ENCODE data around the gene SH3RF3. TPM values are rescaled to one million over a fixed set of nuclear protein-coding genes. Genes with fewer than 3 reads are reported as not detected.

The SH3RF3 gene
- total RNA-seq, 1 experiment from 2014 or later = 0.98 TPM

DNA sequence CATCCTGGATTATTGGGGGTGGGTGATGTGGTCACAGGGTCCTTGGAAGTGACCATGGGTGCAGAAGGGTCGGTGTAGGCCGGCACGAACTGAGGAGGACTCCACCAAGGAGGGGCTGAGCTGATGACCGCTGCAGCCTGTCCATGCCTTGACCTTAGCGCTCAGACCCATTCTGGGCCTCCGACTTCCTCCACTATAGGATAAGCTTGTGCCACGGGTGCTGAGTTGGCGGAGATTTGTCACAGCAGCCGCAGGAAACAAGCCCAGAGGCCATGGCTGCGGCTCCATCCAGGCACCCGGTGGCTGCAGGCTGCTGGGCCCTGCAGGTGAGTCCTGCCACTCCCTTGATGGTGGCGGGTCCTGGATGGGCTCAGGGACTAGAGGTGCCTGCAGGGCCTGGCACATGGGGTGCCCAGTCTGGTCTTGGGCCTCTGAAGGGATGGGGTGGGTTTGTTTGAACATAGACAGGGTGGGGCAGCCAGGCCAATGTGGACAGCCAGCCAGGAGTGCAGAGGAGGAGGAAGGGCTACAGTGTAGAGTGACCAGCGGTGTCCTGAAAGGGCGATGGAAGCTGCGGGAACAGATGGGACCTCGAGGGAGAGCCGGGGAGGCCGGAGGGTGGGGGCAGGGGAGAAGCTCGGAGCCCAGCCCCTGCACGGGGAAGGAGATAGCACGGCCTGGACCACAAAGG lies 400.0 kb downstream of the SH3RF3 start:
- H3K36me3 ChIP-seq (ENCODE audit: control insufficient read depth, insufficient read depth, low read length) = no peaks in the 10 kb centered on the region
- BruUV-seq (replicated peaks) = no TSS peak
- no peaks in the 10 kb centered on the region for H3K9me3 Mint-ChIP-seq (ENCODE audit: unreplicated experiment)
- H3K4me1 Mint-ChIP-seq (ENCODE audit: low read depth, unreplicated experiment) = peaks cover 15% of the 10 kb centered on the region
- H3K4me1 ChIP-seq = peaks cover 27% of the 10 kb centered on the region
- ChIA-PET POLR2A (no interaction called here), CTCF (no interaction called here)
- H3K27me3 Mint-ChIP-seq (ENCODE audit: insufficient read depth, unreplicated experiment) = no peaks in the 10 kb centered on the region
- H3K4me3 ChIP-seq (ENCODE audit: low read depth, low read length) = no peak overlapping the region
- no peaks in the 10 kb centered on the region for H3K36me3 Mint-ChIP-seq (ENCODE audit: insufficient read depth, unreplicated experiment)
- TF ChIP-seq, protein P1, sequence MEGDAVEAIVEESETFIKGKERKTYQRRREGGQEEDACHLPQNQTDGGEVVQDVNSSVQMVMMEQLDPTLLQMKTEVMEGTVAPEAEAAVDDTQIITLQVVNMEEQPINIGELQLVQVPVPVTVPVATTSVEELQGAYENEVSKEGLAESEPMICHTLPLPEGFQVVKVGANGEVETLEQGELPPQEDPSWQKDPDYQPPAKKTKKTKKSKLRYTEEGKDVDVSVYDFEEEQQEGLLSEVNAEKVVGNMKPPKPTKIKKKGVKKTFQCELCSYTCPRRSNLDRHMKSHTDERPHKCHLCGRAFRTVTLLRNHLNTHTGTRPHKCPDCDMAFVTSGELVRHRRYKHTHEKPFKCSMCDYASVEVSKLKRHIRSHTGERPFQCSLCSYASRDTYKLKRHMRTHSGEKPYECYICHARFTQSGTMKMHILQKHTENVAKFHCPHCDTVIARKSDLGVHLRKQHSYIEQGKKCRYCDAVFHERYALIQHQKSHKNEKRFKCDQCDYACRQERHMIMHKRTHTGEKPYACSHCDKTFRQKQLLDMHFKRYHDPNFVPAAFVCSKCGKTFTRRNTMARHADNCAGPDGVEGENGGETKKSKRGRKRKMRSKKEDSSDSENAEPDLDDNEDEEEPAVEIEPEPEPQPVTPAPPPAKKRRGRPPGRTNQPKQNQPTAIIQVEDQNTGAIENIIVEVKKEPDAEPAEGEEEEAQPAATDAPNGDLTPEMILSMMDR (IDR thresholded peaks at IDR 0.05; ENCODE audit: insufficient read depth in 1 of 2, low read depth in 1 of 2, low read length in 1 of 2, severe bottlenecking in 1 of 2, unreplicated experiment in 1 of 2) = no peak
- no peak for DNase-seq
- intact Hi-C loops (cut with micrococcal nuclease; ENCODE audit: unreplicated experiment) = no loop called here
- no peaks in the 10 kb centered on the region for H3K27me3 ChIP-seq (replicated peaks; ENCODE audit: control insufficient read depth, insufficient read depth, low read length)
- no peaks in the 10 kb centered on the region for H3K9me3 ChIP-seq
- H3K27ac Mint-ChIP-seq (ENCODE audit: unreplicated experiment) = no peak overlapping the region
- H3K4me3 Mint-ChIP-seq (ENCODE audit: unreplicated experiment) = no peak overlapping the region

DNA sequence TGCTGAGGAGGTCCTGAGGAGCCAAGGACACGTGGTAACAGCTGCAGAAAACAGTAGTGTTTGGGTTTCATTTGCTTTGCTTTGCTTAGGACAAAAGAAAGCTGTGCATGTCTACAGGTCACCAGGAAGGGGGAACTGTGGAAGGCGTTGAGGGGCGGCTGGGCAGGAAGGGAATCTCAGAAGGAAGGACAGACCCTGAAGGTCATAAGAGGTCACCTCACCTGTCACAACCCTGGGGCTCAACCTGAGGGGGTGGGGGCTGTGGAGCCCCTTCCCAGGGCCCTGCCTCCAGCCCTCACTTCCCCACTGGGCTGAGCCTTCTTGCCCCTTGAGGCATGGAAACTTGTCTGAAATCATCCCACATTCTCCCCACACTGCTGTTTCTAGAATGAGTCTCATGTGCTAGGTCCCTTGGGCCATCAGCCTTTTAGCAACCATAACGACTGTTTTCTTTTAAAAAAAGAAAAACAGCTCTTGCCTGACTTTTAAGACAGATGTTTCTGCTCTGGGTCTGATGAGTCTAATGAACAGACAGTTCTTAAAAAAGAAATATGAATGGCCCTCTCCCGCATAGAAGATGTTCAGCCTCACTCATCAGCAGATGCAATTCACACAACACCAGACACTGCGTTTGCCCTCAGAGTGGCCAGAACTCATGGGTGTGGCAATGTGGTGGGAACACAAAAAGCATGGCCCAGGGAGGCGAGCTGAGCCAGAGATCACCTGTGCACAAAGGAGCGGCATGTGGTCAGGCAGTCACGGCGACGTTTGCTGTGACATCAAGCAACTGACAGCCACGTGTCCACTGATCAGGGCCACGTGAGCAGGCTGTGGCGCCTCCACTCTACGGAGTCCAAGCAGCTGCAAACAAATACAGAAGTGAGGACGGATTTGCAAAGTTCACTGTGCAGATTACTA lies 400.8 kb downstream of the SH3RF3 start:
- no peaks in the 10 kb centered on the region for H3K9me3 ChIP-seq
- BruUV-seq (replicated peaks) = no TSS peak
- ChIA-PET POLR2A (no interaction called here), CTCF (interaction anchor here (1.2 kb wide), 1 partner anchor 20 kb away, joined by 3 read pairs; no protein-coding TSS in a partner anchor)
- H3K36me3 ChIP-seq (ENCODE audit: control insufficient read depth, insufficient read depth, low read length) = no peaks in the 10 kb centered on the region
- peaks cover 15% of the 10 kb centered on the region for H3K4me1 Mint-ChIP-seq (ENCODE audit: low read depth, unreplicated experiment)
- peaks cover 27% of the 10 kb centered on the region for H3K4me1 ChIP-seq
- H3K27me3 Mint-ChIP-seq (ENCODE audit: insufficient read depth, unreplicated experiment) = no peaks in the 10 kb centered on the region
- no peaks in the 10 kb centered on the region for H3K9me3 Mint-ChIP-seq (ENCODE audit: unreplicated experiment)
- no peaks in the 10 kb centered on the region for H3K36me3 Mint-ChIP-seq (ENCODE audit: insufficient read depth, unreplicated experiment)
- no peak overlapping the region for H3K4me3 ChIP-seq (ENCODE audit: low read depth, low read length)
- H3K4me3 Mint-ChIP-seq (ENCODE audit: unreplicated experiment) = no peak overlapping the region
- TF ChIP-seq, protein P1 (IDR thresholded peaks at IDR 0.05; ENCODE audit: insufficient read depth in 1 of 2, low read depth in 1 of 2, low read length in 1 of 2, severe bottlenecking in 1 of 2, unreplicated experiment in 1 of 2) = no peak
- DNase-seq = no peak
- H3K27ac Mint-ChIP-seq (ENCODE audit: unreplicated experiment) = no peak overlapping the region
- intact Hi-C loops (cut with micrococcal nuclease; ENCODE audit: unreplicated experiment) = no loop called here
- no peaks in the 10 kb centered on the region for H3K27me3 ChIP-seq (replicated peaks; ENCODE audit: control insufficient read depth, insufficient read depth, low read length)

DNA sequence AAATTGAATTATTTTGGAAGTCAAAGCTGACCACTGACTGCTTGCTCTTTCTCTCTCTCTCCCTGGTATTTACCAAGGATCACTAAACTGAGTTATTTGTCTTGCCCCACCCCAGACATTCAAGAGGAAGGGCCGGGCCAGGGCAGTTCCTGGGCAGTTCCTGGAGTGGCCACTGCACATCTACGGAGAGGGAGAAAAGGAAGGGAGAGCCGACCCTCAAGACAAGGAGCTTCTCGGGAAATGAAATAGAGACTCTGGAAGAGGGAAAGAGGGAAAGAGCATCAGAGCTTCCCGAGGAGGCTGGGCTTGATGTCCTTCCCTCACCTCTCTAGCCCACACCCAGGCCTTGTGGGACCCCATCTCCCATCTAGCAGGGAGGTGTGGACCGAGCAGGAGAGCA lies 401.7 kb downstream of the SH3RF3 start:
- intact Hi-C loops (cut with micrococcal nuclease; ENCODE audit: unreplicated experiment) = no loop called here
- H3K27ac Mint-ChIP-seq (ENCODE audit: unreplicated experiment) = no peak overlapping the region
- H3K36me3 Mint-ChIP-seq (ENCODE audit: insufficient read depth, unreplicated experiment) = no peaks in the 10 kb centered on the region
- peak in 1 of 2 experiments; percentile 55 for DNase-seq
- H3K4me3 Mint-ChIP-seq (ENCODE audit: unreplicated experiment) = no peak overlapping the region
- H3K9me3 ChIP-seq = 0 out of 2 replicates have a peak, but pooled peaks cover 2% of the 10 kb centered on the region
- ChIA-PET CTCF (interaction anchor here (1.2 kb wide), 1 partner anchor 21 kb away, joined by 3 read pairs; no protein-coding TSS in a partner anchor), POLR2A (no interaction called here)
- H3K36me3 ChIP-seq (ENCODE audit: control insufficient read depth, insufficient read depth, low read length) = no peaks in the 10 kb centered on the region
- H3K27me3 ChIP-seq (replicated peaks; ENCODE audit: control insufficient read depth, insufficient read depth, low read length) = no peaks in the 10 kb centered on the region
- peaks cover 33% of the 10 kb centered on the region for H3K4me1 ChIP-seq
- TF ChIP-seq, protein P1 (IDR thresholded peaks at IDR 0.05; ENCODE audit: insufficient read depth in 1 of 2, low read depth in 1 of 2, low read length in 1 of 2, severe bottlenecking in 1 of 2, unreplicated experiment in 1 of 2) = peak in 1 of 2 experiments; percentile 34
- H3K4me3 ChIP-seq (ENCODE audit: low read depth, low read length) = no peak overlapping the region
- no TSS peak for BruUV-seq (replicated peaks)
- no peaks in the 10 kb centered on the region for H3K9me3 Mint-ChIP-seq (ENCODE audit: unreplicated experiment)
- H3K4me1 Mint-ChIP-seq (ENCODE audit: low read depth, unreplicated experiment) = peaks cover 22% of the 10 kb centered on the region
- H3K27me3 Mint-ChIP-seq (ENCODE audit: insufficient read depth, unreplicated experiment) = no peaks in the 10 kb centered on the region

Measured in Caco-2 (cell line).